ENCODE results near the gene ARID5B.

The ARID5B gene

DNA sequence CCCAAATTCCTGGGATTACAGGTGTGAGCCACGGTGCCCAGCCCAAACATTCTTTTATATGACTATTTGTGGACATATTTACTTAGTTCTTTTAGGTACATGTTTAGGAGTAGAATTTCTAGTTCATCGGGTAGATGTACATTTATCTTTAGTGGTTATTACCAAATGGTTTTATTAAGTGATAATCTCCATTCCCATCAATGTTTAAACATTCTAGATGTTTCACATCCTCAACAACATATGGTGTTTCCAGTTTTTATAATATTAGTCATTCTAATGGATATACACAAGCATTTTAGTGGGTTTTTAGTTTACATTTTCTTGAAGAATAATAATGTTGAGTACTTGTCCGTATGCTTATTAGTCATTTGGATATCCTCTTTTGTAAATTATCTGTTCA lies 235.4 kb downstream of the ARID5B start:
- no peak for DNase-seq (ENCODE audit: low spot score)
- H3K27ac ChIP-seq, result no peak overlapping the region
- ChIA-PET CTCF (interaction anchor here (0.6 kb wide), 1 partner anchor 95 kb away, joined by 7 read pairs; no protein-coding TSS in a partner anchor), POLR2A (ENCODE audit: low non-redundant PET) (no interaction called here)
- TF ChIP-seq, protein P1, sequence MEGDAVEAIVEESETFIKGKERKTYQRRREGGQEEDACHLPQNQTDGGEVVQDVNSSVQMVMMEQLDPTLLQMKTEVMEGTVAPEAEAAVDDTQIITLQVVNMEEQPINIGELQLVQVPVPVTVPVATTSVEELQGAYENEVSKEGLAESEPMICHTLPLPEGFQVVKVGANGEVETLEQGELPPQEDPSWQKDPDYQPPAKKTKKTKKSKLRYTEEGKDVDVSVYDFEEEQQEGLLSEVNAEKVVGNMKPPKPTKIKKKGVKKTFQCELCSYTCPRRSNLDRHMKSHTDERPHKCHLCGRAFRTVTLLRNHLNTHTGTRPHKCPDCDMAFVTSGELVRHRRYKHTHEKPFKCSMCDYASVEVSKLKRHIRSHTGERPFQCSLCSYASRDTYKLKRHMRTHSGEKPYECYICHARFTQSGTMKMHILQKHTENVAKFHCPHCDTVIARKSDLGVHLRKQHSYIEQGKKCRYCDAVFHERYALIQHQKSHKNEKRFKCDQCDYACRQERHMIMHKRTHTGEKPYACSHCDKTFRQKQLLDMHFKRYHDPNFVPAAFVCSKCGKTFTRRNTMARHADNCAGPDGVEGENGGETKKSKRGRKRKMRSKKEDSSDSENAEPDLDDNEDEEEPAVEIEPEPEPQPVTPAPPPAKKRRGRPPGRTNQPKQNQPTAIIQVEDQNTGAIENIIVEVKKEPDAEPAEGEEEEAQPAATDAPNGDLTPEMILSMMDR (conservative IDR thresholded peaks at IDR 0.05; ENCODE audit: low read depth), result no peak
